ENCODE data around the gene RALBP1.
A peak's percentile ranks its signal among the peaks of the same experiment; 100 is the strongest.

The RALBP1 gene

GRCh38 chr18:9513971-9514512 is 38.7 kb downstream of the RALBP1 start:
- FAIRE-seq, result no peak

DNA sequence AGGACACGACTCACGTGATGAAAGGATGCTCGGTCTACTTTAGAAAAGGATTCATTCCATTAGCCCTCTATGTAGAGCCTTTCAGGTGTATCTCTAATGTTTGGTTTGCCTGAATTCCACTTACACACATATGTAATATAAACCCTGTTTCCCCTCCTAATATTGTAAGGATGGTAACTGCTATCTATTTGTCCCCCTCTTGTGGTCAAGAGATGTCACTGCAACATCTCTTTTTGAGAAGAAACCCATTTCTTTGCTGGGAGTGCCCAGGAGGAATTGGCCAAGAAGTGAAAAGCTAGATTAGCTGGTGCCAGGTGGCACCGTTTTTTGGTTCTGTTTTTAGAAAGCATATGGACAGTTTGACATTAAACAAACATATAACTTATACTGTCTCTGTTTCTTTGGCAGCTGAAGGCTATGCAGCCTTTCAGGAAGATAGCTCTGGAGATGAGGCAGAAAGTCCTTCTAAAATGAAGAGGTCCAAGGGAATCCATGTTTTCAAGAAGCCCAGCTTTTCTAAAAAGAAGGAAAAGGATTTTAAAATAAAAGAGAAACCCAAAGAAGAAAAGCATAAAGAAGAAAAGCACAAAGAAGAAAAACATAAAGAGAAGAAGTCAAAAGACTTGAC is 41.2 kb downstream of the RALBP1 start:
- peak; percentile 78 for FAIRE-seq

GRCh38 chr18:9517869-9518268 is 42.6 kb downstream of the RALBP1 start:
- FAIRE-seq, result no peak

GRCh38 chr18:9519399-9519798 is 44.1 kb downstream of the RALBP1 start:
- no peak for FAIRE-seq

GRCh38 chr18:9520666-9521065 is 45.4 kb downstream of the RALBP1 start:
- FAIRE-seq, result no peak

GRCh38 chr18:9521770-9522169 is 46.5 kb downstream of the RALBP1 start:
- FAIRE-seq, result no peak

GRCh38 chr18:9522952-9523351 is 47.6 kb downstream of the RALBP1 start:
- no peak for FAIRE-seq

GRCh38 chr18:9526458-9526857 is 51.1 kb downstream of the RALBP1 start:
- no peak for FAIRE-seq

DNA sequence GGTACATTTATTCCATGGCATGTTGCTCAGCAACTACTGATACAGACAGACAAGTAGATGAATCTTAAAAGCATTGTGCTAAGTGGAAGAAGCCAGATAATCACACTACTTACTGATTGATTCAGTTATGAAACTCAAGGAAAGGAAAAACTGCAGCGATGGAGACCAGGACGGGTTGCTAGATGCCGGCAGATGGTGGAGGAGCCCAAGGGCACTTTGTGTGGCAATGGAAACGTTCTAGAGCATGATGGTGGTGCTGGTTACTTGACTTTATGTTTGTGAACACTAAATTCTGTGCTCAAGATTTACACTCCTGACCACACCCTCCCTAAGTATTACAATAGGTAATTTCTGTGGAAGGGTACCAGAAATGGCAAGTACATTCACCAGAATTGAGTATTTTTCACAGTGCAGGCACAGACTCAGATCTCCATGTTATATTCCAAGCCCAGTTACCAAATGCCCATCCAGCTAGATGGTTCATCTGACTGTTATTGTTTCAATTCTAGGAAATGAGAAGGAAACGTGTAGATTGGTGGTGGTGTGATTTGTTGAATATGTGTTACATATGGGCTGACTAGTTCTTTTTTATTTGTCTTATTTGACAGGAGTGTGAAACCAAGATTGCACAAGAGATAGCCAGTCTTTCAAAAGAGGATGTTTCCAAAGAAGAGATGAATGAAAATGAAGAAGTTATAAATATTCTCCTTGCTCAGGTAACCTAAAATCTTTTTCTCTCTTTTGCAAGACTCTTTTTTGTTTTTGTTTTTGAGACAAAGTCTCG is 55.1 kb downstream of the RALBP1 start:
- no peak for FAIRE-seq

- no peak for FAIRE-seq
Observed at GRCh38 chr18:9531791-9532410, 56.6 kb downstream of the RALBP1 start.

- FAIRE-seq, result no peak
Observed at GRCh38 chr18:9534844-9535243, 59.5 kb downstream of the RALBP1 start.

GRCh38 chr18:9535430-9535991 is 60.2 kb downstream of the RALBP1 start:
- FAIRE-seq, result no peak

- FAIRE-seq, result no peak
Observed at GRCh38 chr18:9536354-9537152, 61.2 kb downstream of the RALBP1 start.

- no peak for FAIRE-seq
Observed at GRCh38 chr18:9537677-9538076, 62.4 kb downstream of the RALBP1 start.

- FAIRE-seq, result no peak
Observed at GRCh38 chr18:9539283-9539682, 64.0 kb downstream of the RALBP1 start.

GRCh38 chr18:9539938-9540337 is 64.6 kb downstream of the RALBP1 start:
- FAIRE-seq, result no peak

GRCh38 chr18:9542924-9543323 is 67.6 kb downstream of the RALBP1 start:
- no peak for FAIRE-seq

GRCh38 chr18:9545029-9545428 is 69.7 kb downstream of the RALBP1 start:
- FAIRE-seq, result no peak

DNA sequence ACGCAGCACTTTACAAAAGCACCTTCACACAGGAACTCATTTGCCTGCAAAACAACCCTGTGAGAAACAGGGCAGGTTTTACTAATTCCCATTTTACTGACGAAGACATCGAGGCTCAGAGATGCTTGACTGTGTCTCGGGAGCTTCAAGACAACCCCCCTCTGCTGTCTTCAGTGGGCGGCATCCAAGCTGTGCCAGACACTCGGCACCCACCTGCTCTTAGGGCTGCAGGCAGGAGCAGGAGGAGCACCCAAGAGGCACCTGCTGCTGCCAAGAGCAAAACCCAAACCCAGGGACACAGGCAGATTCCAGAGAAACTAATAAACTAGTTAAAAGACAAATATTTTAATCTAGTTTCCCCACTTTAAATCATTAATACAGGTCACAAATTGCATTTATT is 71.2 kb downstream of the RALBP1 start:
- FAIRE-seq, result no peak

DNA sequence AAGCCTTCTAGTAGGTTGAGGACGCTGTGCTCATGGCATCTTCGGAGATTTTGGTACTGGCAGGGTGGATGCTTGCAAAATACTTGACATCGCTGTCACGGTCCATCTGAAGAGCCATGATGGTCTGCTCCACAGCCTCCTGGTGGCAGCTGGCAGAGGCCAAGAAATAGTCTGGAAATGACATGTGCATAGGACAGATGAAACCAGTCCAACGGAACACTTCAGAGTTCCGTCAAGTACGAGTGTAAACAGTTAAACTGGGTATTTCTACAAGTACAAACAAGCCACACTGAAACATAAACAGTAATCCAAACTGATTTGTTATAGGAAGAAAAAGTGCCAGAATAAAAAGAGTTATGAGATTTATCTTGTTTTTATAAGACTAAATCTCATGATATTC is 72.5 kb downstream of the RALBP1 start:
- no peak for FAIRE-seq

DNA sequence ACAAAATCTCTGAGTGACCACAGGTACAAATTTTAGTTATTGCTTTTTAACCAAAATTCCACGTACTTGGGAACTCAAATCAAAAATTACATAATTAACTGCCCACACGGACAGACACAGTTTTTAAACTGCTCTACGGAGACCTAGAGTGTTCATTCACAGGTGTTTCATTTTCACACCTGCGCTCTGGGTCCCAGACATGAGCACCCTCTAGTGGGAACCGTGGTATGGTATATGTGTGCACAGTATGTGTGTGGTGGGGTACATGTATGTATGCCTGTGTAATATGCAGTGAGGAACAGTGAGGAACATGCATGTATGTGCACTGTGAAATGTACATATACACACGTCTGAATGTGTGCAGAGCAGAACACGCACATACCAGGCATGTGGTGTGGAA is 74.1 kb downstream of the RALBP1 start:
- no peak for FAIRE-seq

DNA sequence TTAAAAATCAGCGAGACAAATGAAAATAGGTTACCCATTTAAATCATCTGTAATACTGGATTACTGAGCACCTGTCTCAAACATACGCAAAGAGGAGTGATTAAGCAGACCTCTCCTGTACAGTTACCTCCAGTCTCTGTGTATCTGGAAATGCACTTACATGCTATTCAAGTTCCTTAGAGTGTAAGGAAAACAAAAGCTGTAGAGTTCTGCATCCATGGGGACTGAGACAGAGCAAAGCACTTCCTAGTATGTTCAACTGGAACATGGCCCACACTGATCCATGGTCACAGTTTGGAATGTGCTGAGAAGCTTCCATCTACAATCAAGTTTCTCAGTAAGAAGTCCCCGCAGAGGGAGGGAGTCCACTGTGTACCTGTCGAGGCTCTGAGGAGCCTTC is 75.1 kb downstream of the RALBP1 start:
- FAIRE-seq, result no peak

DNA sequence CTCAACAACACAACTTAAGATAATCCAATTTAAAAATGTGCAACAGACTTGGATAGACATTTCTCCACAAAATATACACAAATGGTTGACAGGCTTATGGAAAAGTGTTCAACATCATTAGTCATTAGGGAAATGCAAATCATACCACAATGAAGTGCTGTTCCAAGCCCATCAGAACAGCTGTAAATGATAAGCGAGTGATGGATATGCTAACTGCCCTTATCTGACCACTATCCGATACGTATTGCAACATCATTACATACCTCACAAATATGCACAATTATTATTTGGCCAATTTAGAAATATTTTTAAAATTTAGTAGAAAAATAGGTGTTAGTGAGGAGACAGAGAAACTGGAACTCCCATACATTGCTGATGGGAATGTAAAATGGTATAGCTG is 76.9 kb downstream of the RALBP1 start:
- no peak for FAIRE-seq

Measured in A204.1 (cell line).